HG02884 (cell line): ENCODE measurements around the gene GLIPR1L2.

Experiments used
- ATAC-seq: cut with Tn5 transposase; IDR thresholded peaks from one replicate; pipeline ENCODE4 v1.9.1; 2021; ENCODE audit warnings: mild to moderate bottlenecking, moderate library complexity; ENCODE audit not compliant: unreplicated experiment

The GLIPR1L2 gene

GRCh38 chr12:75471902-75472890 is 81.3 kb downstream of the GLIPR1L2 start:
- ATAC-seq: peak; percentile 64

GRCh38 chr12:75474116-75474515 is 83.2 kb downstream of the GLIPR1L2 start:
- ATAC-seq: no peak

- ATAC-seq: no peak
These were observed 85.2 kb downstream of the GLIPR1L2 start for GRCh38 chr12:75476071-75476470.

- no peak for ATAC-seq
These were observed 86.2 kb downstream of the GLIPR1L2 start for GRCh38 chr12:75477137-75477536.

- peak; percentile 24 for ATAC-seq
These were observed 87.4 kb downstream of the GLIPR1L2 start for GRCh38 chr12:75478116-75478794.

GRCh38 chr12:75479963-75480461 is 89.1 kb downstream of the GLIPR1L2 start:
- ATAC-seq: peak; percentile 20

GRCh38 chr12:75480469-75480949 is 89.6 kb downstream of the GLIPR1L2 start, which contains the start of gene GLIPR1:
TSS of gene GLIPR1 (plus strand) at chr12:75480755. CDS start at chr12:75480881, 126 bp downstream.
- peak; percentile 82 for ATAC-seq

GRCh38 chr12:75481013-75481705 is 90.3 kb downstream of the GLIPR1L2 start:
- ATAC-seq: peak; percentile 18

GRCh38 chr12:75481774-75482173 is 90.9 kb downstream of the GLIPR1L2 start:
- ATAC-seq: no peak
